GM18868 (cell line): ENCODE results near the gene OR51E1.

Experiments
- ATAC-seq: cut with Tn5 transposase; IDR thresholded peaks from one replicate; pipeline ENCODE4 v1.9.1; 2021; ENCODE audit warnings: mild to moderate bottlenecking, moderate library complexity; ENCODE audit not compliant: unreplicated experiment

The OR51E1 gene

GRCh38 chr11:4704790-4705334, 61.1 kb downstream of the OR51E1 start:
- no peak for ATAC-seq
